Neural cell (in vitro differentiated cells): Measurements from ENCODE around the gene SLFNL1. TPM values are rescaled to one million over a fixed set of nuclear protein-coding genes. Genes with fewer than 3 reads are reported as not detected.
A peak's percentile ranks its signal among the peaks of the same experiment; 100 is the strongest.

Experiments used
- H2AFZ ChIP-seq: fragments of 200-600, 300-800 bp; sonication (generic), shearing (Covaris generic); 2 replicates; pipeline ENCODE4 v1.6.0; 2014; ENCODE audit warnings: low read depth, mild to moderate bottlenecking, antibody characterized with exemption, low read length, moderate library complexity
- H3F3A ChIP-seq: fragments of 200-600 bp; shearing (Covaris generic); 2 replicates; pipeline ENCODE4 v1.6.1; 2016; ENCODE audit warnings: mild to moderate bottlenecking, moderate library complexity, mixed read lengths, antibody characterized with exemption, low read length; ENCODE audit not compliant: insufficient read depth, poor library complexity, severe bottlenecking
- H3K27ac ChIP-seq: fragments of 200-600, 300-800 bp; sonication (generic), shearing (Covaris generic); 2 replicates; pipeline ENCODE4 v1.5.1; 2014; ENCODE audit warnings: mild to moderate bottlenecking, low read length, moderate library complexity
- H3K27me3 ChIP-seq: fragments of 300-800, 200-600 bp; sonication (generic), shearing (Covaris generic); 2 replicates; pipeline ENCODE4 v1.6.0; 2014; ENCODE audit warnings: mild to moderate bottlenecking, low read depth, low read length, moderate library complexity; ENCODE audit not compliant: insufficient read depth
- H3K36me3 ChIP-seq: fragments of 300-800, 200-600 bp; sonication (generic), shearing (Covaris generic); 2 replicates; pipeline ENCODE4 v1.5.1; 2014; ENCODE audit warnings: mild to moderate bottlenecking, antibody characterized with exemption, low read length, moderate library complexity; ENCODE audit not compliant: insufficient read depth
- H3K4me2 ChIP-seq: fragments of 300-800, 200-600 bp; sonication (generic), shearing (Covaris generic); 2 replicates; pipeline ENCODE4 v1.6.0; 2014; ENCODE audit warnings: mild to moderate bottlenecking, low read length
- H3K4me3 ChIP-seq: fragments of 300-800, 200-600 bp; sonication (generic), shearing (Covaris generic); 2 replicates; pipeline ENCODE4 v1.5.1; 2014; ENCODE audit warnings: mild to moderate bottlenecking, low read length, moderate library complexity
- H3K79me2 ChIP-seq: fragments of 200-600 bp; shearing (Covaris generic); replicated peaks from 2 replicates; pipeline ENCODE4 v1.6.0; 2014; ENCODE audit warnings: mild to moderate bottlenecking, low read length, moderate library complexity; ENCODE audit not compliant: insufficient read depth
- H3K9ac ChIP-seq: fragments of 300-800, 200-600 bp; sonication (generic), shearing (Covaris generic); 2 replicates; pipeline ENCODE4 v1.6.1; 2016; ENCODE audit warnings: mild to moderate bottlenecking, low read length, mixed read lengths
- H3K9me2 ChIP-seq: fragments of 200-600 bp; shearing (Covaris generic); 2 replicates; pipeline ENCODE4 v1.6.1; 2016; ENCODE audit warnings: mild to moderate bottlenecking, low read length, mixed read lengths; ENCODE audit not compliant: insufficient read depth
- H3K9me3 ChIP-seq: fragments of 200-600, 300-800 bp; sonication (generic), shearing (Covaris generic); 2 replicates; pipeline ENCODE4 v1.6.1; 2016; ENCODE audit warnings: mild to moderate bottlenecking, mixed run types, low read length, moderate library complexity, mixed read lengths
- H4K20me1 ChIP-seq: fragments of 200-600 bp; shearing (Covaris generic); 2 replicates; pipeline ENCODE4 v1.6.1; 2016; ENCODE audit warnings: mild to moderate bottlenecking, mixed run types; ENCODE audit not compliant: insufficient read depth
- CTCF ChIP-seq: fragments of 450-650 bp; IDR thresholded peaks from 2 replicates; pipeline ENCODE4 v1.5.1; 2014; ENCODE audit warnings: antibody characterized with exemption, mild to moderate bottlenecking, moderate library complexity; ENCODE audit not compliant: poor library complexity, severe bottlenecking
- EP300 ChIP-seq: fragments of 450-650 bp; conservative IDR thresholded peaks from 2 replicates; pipeline ENCODE4 v1.6.1; 2014; ENCODE audit warnings: antibody characterized with exemption, mild to moderate bottlenecking, moderate library complexity; ENCODE audit not compliant: poor library complexity, severe bottlenecking
- EZH2 ChIP-seq: fragments of 200-600, 300-800 bp; shearing (Covaris generic), sonication (generic); IDR thresholded peaks from 2 replicates; pipeline ENCODE4 v1.6.1; 2014; ENCODE audit warnings: antibody characterized with exemption, low read length, borderline replicate concordance, mild to moderate bottlenecking; ENCODE audit not compliant: insufficient read depth, poor library complexity, severe bottlenecking
- MXI1 ChIP-seq: fragments of 450-650 bp; conservative IDR thresholded peaks from 2 replicates; pipeline ENCODE4 v1.6.1; 2014; ENCODE audit warnings: antibody characterized with exemption, mild to moderate bottlenecking; ENCODE audit not compliant: poor library complexity, severe bottlenecking
- POLR2AphosphoS5 ChIP-seq: IDR thresholded peaks from 2 replicates; pipeline ENCODE4 v1.6.1; 2012
- RAD21 ChIP-seq: fragments of 450-650 bp; conservative IDR thresholded peaks from 2 replicates; pipeline ENCODE4 v1.6.1; 2014; ENCODE audit warnings: antibody characterized with exemption, mild to moderate bottlenecking, moderate library complexity
- REST ChIP-seq: IDR thresholded peaks from 2 replicates; pipeline ENCODE4 v1.6.1; 2012; ENCODE audit warnings: borderline replicate concordance
- SMC3 ChIP-seq: fragments of 450-650 bp; conservative IDR thresholded peaks from 2 replicates; pipeline ENCODE4 v1.6.1; 2014; ENCODE audit warnings: antibody characterized with exemption, mild to moderate bottlenecking, moderate library complexity; ENCODE audit not compliant: poor library complexity
- TAF1 ChIP-seq: IDR thresholded peaks from 2 replicates; pipeline ENCODE4 v1.6.1; 2012; ENCODE audit warnings: low read depth
- polyA plus RNA-seq: library from polyadenylated mRNA; depleted of rRNA; stranded (reverse); fragments of >200 nt; gene quantifications from 2 replicates; pipeline ENCODE4 v1.2.3, GENCODE V29; 2014

The SLFNL1 gene
- polyA plus RNA-seq, 1 donor from 2014 or later, result 0.26 TPM

DNA sequence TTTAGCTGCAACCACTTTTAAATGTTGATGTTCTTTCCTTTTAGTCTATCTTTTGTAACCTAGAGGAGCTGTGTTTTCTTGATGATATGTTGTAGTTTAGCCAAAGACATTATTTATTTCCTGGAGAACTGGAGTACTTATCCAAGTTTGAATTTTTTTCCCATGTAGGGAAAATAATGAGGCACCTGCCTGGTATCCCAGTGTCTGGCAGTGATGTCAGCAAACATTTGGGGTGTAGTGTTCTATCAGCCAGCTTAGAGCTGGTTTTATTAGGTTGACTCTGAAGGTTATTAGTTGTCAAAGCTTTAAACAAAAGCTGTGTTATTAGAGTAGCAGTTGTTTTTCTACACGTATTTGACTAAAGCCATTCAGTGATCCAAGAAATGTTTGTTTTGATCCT is 38.8 kb downstream of the SLFNL1 start:
- no peak overlapping the region for H3K27ac ChIP-seq
- no peaks in the 10 kb centered on the region for H3K27me3 ChIP-seq
- no peak overlapping the region for H3K4me3 ChIP-seq
- no peak overlapping the region for H3K9ac ChIP-seq
- H3K36me3 ChIP-seq, result peaks cover 4% of the 10 kb centered on the region
- H3K4me2 ChIP-seq, result no peak overlapping the region
- H3K9me3 ChIP-seq, result no peaks in the 10 kb centered on the region
- H3F3A ChIP-seq, result peaks cover 6% of the 10 kb centered on the region
- H4K20me1 ChIP-seq, result no peaks in the 10 kb centered on the region
- TF ChIP-seq RAD21 (no peak), REST (no peak), SMC3 (no peak), POLR2AphosphoS5 (no peak), MXI1 (no peak), EP300 (no peak), CTCF (no peak), EZH2 (no peak), TAF1 (no peak)
- H3K79me2 ChIP-seq, result peaks cover 29% of the 10 kb centered on the region
- H3K9me2 ChIP-seq, result no peaks in the 10 kb centered on the region
- H2AFZ ChIP-seq, result no peak overlapping the region

DNA sequence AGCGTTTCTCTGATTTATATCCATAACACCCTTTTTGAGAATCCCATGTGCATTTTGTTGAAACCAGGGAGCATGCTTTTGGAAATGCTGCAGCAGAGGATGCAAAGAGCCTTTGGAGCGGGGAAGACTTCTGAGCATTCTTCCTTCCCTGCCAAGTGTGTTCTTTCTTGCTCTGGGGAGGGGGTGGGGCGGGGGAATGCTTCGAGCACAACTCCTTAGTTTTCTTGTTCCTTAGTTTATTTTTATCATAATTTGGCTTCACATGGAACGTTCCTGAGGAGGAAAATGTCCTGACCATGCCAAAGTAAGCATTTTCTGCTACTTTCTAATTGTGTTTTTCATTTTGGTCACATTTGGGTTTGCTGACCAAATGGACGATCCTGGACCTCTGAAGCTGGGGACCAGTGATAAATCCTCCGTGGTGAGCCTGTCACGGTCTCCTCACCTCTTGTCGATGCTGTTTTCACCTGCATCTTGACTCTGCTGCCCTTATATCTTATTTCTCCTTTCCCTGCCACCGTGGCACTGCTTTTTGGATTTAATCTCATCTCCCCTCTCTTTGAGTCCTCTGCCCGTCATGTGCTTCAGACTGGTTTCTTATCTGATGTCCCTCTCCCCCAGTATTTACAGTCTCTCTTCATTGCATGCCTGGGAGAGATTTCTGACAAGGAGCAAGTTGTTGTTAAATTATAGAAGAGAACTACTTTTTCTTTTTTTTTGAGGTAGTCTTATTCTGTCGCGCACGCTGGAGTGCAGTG is 39.7 kb downstream of the SLFNL1 start:
- Histone ChIP-seq H4K20me1 (no peaks in the 10 kb centered on the region), H3K9me2 (no peaks in the 10 kb centered on the region), H2AFZ (no peak overlapping the region), H3K36me3 (peaks cover 4% of the 10 kb centered on the region), H3K79me2 (peaks cover 29% of the 10 kb centered on the region), H3F3A (peaks cover 6% of the 10 kb centered on the region), H3K9me3 (no peaks in the 10 kb centered on the region), H3K4me3 (peak overlapping the region; percentile 88), H3K4me2 (peak overlapping the region; percentile 94), H3K27ac (no peak overlapping the region), H3K27me3 (no peaks in the 10 kb centered on the region), H3K9ac (no peak overlapping the region)
- TF ChIP-seq POLR2AphosphoS5 (no peak), SMC3 (no peak), MXI1 (no peak), REST (no peak), RAD21 (no peak), CTCF (no peak), EZH2 (no peak), EP300 (no peak), TAF1 (no peak)
